MM.1S (cell line): ENCODE results near the gene KAT7.

Experiments used
- DNase-seq: peaks from one replicate; pipeline ENCODE4 v3.0.0-alpha.2; 2015
- H2AFZ ChIP-seq: fragments of 300-600 bp; sonication (generic); 2 replicates; pipeline ENCODE4 v1.6.0; 2016; ENCODE audit warnings: antibody characterized with exemption, low read length
- H3F3A ChIP-seq: fragments of 300-600 bp; sonication (generic); 2 replicates; pipeline ENCODE4 v1.6.1; 2016; ENCODE audit warnings: mild to moderate bottlenecking, antibody characterized with exemption, low read length, moderate library complexity, mixed read lengths; ENCODE audit not compliant: insufficient read depth
- H3K27ac ChIP-seq: fragments of 300-600 bp; sonication (generic); 2 replicates; pipeline ENCODE4 v1.5.1; 2016; ENCODE audit warnings: mild to moderate bottlenecking, low read length
- H3K27me3 ChIP-seq: fragments of 300-600 bp; sonication (generic); replicated peaks from 2 replicates; pipeline ENCODE4 v1.6.0; 2016; ENCODE audit warnings: low read length; ENCODE audit not compliant: insufficient read depth
- H3K36me3 ChIP-seq: fragments of 300-600 bp; sonication (generic); replicated peaks from 2 replicates; pipeline ENCODE4 v1.6.1; 2016; ENCODE audit warnings: mild to moderate bottlenecking, low read length, mixed read lengths; ENCODE audit not compliant: insufficient read depth
- H3K4me1 ChIP-seq: fragments of 300-600 bp; sonication (generic); 2 replicates; pipeline ENCODE4 v1.6.1; 2016; ENCODE audit warnings: low read length, mixed read lengths
- H3K4me2 ChIP-seq: fragments of 300-600 bp; sonication (generic); 2 replicates; pipeline ENCODE4 v1.6.0; 2016; ENCODE audit warnings: low read depth, low read length
- H3K4me3 ChIP-seq: fragments of 300-600 bp; sonication (generic); 2 replicates; pipeline ENCODE4 v1.5.1; 2016; ENCODE audit warnings: low read length, mixed read lengths
- H3K79me2 ChIP-seq: fragments of 300-600 bp; sonication (generic); 2 replicates; pipeline ENCODE4 v1.6.1; 2016; ENCODE audit warnings: mixed run types, low read length, mixed read lengths
- H3K9ac ChIP-seq: fragments of 300-600 bp; sonication (generic); 2 replicates; pipeline ENCODE4 v1.6.1; 2016; ENCODE audit warnings: low read length, mixed read lengths
- H3K9me2 ChIP-seq: fragments of 300-600 bp; sonication (generic); replicated peaks from 2 replicates; pipeline ENCODE4 v1.6.1; 2016; ENCODE audit warnings: mild to moderate bottlenecking, low read length, mixed read lengths; ENCODE audit not compliant: insufficient read depth
- H3K9me3 ChIP-seq: fragments of 300-600 bp; sonication (generic); replicated peaks from 2 replicates; pipeline ENCODE4 v1.6.1; 2016; ENCODE audit warnings: mild to moderate bottlenecking, low read length, mixed read lengths; ENCODE audit not compliant: insufficient read depth
- H4K20me1 ChIP-seq: fragments of 300-600 bp; sonication (generic); 2 replicates; pipeline ENCODE4 v1.6.1; 2016; ENCODE audit warnings: mild to moderate bottlenecking, low read length, moderate library complexity, mixed read lengths; ENCODE audit not compliant: insufficient read depth
- CTCF ChIP-seq: fragments of 300-600 bp; sonication (generic); IDR thresholded peaks from 2 replicates; pipeline ENCODE4 v1.5.1; 2016; ENCODE audit warnings: antibody characterized with exemption, low read length, mixed read lengths
- EZH2 ChIP-seq: fragments of 300-600 bp; sonication (generic); optimal IDR thresholded peaks from 2 replicates; pipeline ENCODE3; 2017; ENCODE audit warnings: low read depth, mild to moderate bottlenecking, antibody characterized with exemption, low read length, mixed read lengths
- EZH2phosphoT487 ChIP-seq: fragments of 300-600 bp; sonication (generic); IDR thresholded peaks from 2 replicates; pipeline ENCODE4 v1.6.1; 2018; ENCODE audit warnings: antibody characterized with exemption, low read length

KAT7 gene

GRCh38 chr17:49746791-49747490 lies 41.5 kb upstream of the KAT7 start:
- H2AFZ ChIP-seq, result no peak overlapping the region
- no peaks in the 10 kb centered on the region for H3K9me3 ChIP-seq
- H4K20me1 ChIP-seq, result no peaks in the 10 kb centered on the region
- peaks cover 80% of the 10 kb centered on the region for H3K79me2 ChIP-seq
- peak overlapping the region; percentile 72 for H3K4me3 ChIP-seq
- peaks cover 57% of the 10 kb centered on the region for H3F3A ChIP-seq
- H3K4me1 ChIP-seq, result peaks cover 53% of the 10 kb centered on the region
- H3K4me2 ChIP-seq, result peak overlapping the region; percentile 92
- H3K27me3 ChIP-seq, result no peaks in the 10 kb centered on the region
- DNase-seq, result peak; percentile 92
- peak overlapping the region; percentile 89 for H3K9ac ChIP-seq
- H3K9me2 ChIP-seq, result no peaks in the 10 kb centered on the region
- no peaks in the 10 kb centered on the region; the same call in 1 of the 2 replicates for H3K36me3 ChIP-seq
- TF ChIP-seq CTCF (no peak), EZH2 (no peak)
- peak overlapping the region; percentile 96 for H3K27ac ChIP-seq

GRCh38 chr17:49747632-49748031 lies 40.8 kb upstream of the KAT7 start:
- Histone ChIP-seq H3K4me3 (peak overlapping the region; percentile 72), H3K9me2 (no peaks in the 10 kb centered on the region), H3K36me3 (no peaks in the 10 kb centered on the region; the same call in 1 of the 2 replicates), H3K27ac (peak overlapping the region; percentile 96), H2AFZ (no peak overlapping the region), H3K79me2 (peaks cover 80% of the 10 kb centered on the region), H3F3A (peaks cover 50% of the 10 kb centered on the region), H3K9ac (peak overlapping the region; percentile 89), H3K4me2 (peak overlapping the region; percentile 92), H3K4me1 (peaks cover 46% of the 10 kb centered on the region), H3K9me3 (no peaks in the 10 kb centered on the region), H3K27me3 (no peaks in the 10 kb centered on the region), H4K20me1 (no peaks in the 10 kb centered on the region)
- DNase-seq, result no peak
- TF ChIP-seq EZH2phosphoT487 (no peak), EZH2 (no peak), CTCF (no peak)

- DNase-seq, result peak; percentile 31
- H3K4me3 ChIP-seq, result peak overlapping the region; percentile 72; the same call in 1 of the 2 replicates
- H3K9me3 ChIP-seq, result no peaks in the 10 kb centered on the region
- no peaks in the 10 kb centered on the region for H3K9me2 ChIP-seq
- H2AFZ ChIP-seq, result no peak overlapping the region
- no peak for TF ChIP-seq EZH2phosphoT487
- TF ChIP-seq CTCF, result no peak
- no peak for TF ChIP-seq EZH2
- peaks cover 80% of the 10 kb centered on the region for H3K79me2 ChIP-seq
- H3K9ac ChIP-seq, result peak overlapping the region; percentile 89; the same call in 1 of the 2 replicates
- H4K20me1 ChIP-seq, result no peaks in the 10 kb centered on the region
- H3K27ac ChIP-seq, result peak overlapping the region; percentile 96
- peaks cover 44% of the 10 kb centered on the region for H3F3A ChIP-seq
- no peaks in the 10 kb centered on the region for H3K27me3 ChIP-seq
- H3K4me1 ChIP-seq, result peaks cover 40% of the 10 kb centered on the region
- peak overlapping the region; percentile 92 for H3K4me2 ChIP-seq
- no peaks in the 10 kb centered on the region; the same call in 1 of the 2 replicates for H3K36me3 ChIP-seq
Observed at GRCh38 chr17:49748223-49748622, 40.3 kb upstream of the KAT7 start.
